Kidney tubule cell (primary cell): ENCODE results near the gene ZNF80.

ENCODE experiments used
- DNase-seq: peaks from one replicate; pipeline ENCODE4 v3.0.0-alpha.2; 2018; ENCODE audit warnings: low spot score

ZNF80 gene

GRCh38 chr3:114218578-114219185, 18.7 kb downstream of the ZNF80 start:
- peak; percentile 82 for DNase-seq

DNA sequence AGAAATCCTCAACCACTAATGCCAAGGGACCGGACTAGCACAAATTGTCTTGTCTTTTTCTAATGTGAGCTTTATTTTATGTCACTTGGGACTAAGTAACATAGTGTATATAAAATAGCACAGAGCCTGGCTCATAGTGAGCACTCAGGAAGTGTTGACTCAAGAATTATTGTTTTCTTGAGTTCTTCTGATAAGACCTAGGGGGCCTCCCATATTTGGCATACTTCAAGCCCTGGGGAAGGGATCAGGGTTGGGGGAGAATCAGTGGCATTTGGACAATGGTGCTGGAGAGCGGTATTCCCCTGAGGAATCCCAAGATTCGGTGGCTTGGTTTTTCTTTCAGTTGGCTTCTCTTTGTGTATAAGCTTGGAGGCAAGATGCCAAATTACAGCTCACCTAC, 19.4 kb downstream of the ZNF80 start:
- no peak for DNase-seq

GRCh38 chr3:114217266-114217665, 20.1 kb downstream of the ZNF80 start:
- DNase-seq, result no peak

DNA sequence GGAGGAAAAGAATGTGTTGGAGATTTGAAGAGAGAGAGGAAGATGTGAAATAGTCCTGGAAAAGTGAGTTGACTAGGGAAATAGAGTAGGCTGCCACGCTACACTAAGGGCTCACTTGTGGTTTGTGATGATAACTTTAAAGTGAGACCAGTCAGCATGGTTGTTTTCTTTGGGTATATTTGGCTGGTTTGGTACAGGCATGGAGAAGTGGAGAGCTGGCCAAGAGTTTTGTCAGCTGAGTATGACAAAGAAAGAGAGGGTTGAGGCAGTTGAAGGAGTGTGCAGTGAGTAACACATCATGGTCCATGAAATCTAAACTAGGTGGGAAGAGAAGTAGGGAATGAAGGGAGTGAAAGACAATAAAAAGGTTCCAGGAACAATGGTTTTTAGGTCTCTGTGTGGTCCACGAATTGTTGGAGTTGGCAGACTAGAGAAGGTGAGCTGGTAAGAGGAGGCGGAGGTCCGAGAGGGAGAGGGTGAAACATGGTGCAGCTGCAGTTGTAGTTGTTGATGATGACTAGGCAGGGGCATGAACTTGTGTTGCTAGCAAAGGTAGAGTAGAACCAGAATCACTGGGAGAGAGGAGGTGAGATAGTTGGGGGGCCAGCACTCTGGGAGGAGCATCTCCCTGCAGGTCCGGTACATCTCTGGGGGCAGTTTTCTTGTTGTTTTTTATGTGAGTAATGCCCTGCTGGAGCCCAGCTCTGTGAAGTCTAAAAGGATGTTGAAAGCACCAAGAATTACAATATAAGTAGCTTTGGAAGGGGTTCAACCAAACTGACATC, 21.0 kb downstream of the ZNF80 start:
- peak; percentile 67 for DNase-seq

DNA sequence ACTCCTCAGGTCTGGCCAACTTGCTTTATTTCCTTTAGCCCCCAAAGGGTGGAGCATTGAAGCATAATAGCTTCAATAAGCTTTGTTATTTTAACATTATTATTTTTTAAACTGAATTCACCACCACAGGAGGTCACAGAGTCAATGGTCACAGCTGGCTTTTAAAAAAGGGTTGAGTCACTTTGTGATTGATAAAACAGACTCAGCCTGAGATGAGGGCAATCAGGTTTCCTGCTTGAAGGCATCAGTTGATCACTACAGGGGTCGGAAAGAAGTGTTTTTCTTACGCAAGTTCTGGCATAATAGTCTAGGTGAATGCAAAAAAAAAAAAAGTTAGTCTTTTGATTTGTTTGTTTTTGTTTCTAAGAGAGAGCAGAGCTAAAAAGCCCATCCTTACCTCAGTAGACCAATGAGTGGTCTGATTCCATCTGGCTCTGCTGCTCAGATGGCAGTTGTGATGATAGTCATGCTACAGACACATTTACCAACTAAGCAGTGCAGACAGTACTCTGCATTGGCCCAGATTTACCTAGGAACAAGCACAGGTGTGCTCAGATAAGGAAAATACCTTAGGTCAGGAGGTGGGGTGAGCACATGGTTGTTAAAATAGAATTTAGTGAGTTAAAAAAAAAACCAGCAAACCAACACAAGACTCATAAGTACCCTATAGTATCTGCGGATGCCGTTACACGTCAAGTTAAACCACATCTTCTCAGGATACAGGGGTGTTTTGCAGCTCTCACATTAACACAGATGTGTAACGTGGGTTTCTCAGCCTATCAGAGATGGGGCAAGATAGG, 22.6 kb downstream of the ZNF80 start:
- no peak for DNase-seq

DNA sequence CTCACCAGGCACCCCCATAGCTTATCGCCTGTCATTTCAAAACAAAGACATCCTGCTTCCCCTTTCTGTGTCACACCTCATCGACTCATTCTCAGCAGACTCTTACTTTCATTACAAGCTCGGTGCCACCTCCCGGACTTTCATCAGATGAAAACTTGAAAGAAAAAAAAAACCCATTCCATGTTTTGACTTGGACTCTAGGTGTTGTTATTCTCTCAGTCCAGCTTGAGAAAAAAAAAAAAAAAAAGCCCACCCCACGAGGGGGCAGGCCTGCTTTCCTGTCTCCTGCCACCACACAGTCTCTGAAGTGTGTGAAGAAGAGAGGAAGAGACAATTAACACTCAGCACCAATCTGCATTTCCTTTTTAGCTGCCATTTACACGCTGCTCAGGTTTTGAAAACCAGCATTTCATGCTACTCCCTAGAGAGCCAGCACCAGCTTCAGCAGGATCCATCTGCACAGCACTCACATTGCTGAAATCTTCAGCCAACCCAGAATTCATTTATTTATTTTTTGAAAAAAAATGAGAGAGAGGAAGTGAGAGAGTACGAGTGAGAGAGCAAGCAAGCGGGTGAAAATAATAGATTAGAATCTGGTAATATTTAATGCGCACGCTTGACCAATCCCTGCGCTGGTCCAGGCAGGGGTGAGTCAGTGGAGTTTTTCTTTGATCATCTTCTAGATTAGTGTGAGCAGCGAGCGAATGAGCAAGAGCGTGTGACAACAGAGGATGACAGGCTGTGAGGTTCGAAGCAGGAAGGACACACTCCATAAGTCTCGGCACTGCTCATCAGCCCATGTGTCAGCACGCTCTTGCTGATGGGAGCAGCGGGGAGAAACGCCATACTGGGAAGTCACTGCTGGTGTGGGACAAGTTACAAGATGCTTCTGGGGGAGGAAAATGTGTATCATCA, 23.5 kb downstream of the ZNF80 start:
- peak; percentile 99 for DNase-seq

DNA sequence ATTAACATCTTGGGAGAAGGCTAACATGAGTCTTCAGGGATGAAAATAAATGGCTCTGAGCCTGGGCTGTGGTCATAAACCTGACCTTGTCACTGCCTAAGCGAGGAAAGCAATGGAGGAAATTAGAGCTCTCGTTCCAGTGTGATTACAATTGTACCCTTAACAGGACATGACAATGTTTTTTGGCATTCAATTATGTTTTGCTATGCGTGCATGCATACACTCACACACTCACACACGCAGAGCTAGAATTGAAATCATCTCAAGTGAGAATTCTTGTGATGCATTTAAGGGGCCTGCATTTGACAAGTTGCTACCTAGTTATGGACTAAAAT, 24.1 kb downstream of the ZNF80 start:
- DNase-seq, result peak; percentile 77

DNA sequence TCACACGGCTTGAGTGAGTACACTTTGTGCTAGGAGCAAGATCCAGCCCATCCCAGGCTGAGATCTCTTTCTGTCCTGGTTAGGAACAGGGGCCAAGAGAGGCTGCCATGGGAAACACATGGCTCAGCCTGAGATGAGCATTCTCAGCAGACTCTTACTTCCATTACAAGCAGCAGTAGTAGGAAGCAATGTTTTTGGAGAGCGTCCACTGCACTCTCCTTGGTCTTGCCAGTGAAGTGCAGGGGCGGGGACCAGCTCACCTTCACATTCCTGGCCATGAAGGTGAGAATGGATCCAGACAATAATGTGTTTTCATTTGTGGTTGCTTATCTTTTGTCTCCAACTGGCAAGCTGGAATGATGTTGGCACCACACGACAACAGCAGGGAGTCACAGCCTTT, 24.7 kb downstream of the ZNF80 start:
- DNase-seq, result peak; percentile 46

DNA sequence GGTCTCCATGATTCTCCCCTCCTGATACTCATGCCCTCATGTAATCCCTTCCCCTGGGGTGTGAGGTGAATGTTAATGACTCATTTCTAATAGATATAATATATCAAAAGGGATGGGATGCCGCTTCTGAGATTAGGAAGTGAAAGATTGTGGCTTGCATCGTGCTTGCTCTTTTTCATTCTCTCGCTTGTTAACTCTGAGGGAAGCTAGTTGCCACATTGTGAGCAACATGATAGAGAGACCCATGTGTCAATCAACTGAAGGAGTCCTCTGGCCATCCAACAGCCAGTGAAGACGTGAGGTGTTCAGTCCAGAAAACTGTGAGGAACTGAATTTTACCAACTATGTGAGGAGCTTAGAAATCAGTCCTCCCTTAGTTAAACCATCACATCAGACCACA, 29.6 kb downstream of the ZNF80 start:
- DNase-seq, result no peak

DNA sequence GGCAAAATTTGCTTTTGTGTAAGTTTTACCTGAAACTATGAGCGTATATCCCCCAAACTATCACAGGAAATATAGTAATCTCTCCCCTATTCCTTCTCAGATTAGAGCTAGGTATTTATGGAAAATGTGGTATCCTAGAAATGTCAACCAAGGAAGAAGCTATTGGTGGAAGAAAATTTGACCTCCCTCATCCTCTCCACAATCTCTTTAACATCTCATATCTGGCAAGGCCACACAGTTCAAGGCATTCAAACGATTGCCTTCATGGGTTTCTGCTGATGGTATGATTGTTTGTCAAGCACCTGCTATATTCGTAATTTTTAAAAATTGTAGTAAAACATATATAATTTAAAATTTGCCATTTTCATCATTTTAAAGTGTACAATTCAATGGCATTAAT, 31.0 kb downstream of the ZNF80 start:
- DNase-seq, result no peak

GRCh38 chr3:114205541-114205940, 31.8 kb downstream of the ZNF80 start:
- peak; percentile 51 for DNase-seq

DNA sequence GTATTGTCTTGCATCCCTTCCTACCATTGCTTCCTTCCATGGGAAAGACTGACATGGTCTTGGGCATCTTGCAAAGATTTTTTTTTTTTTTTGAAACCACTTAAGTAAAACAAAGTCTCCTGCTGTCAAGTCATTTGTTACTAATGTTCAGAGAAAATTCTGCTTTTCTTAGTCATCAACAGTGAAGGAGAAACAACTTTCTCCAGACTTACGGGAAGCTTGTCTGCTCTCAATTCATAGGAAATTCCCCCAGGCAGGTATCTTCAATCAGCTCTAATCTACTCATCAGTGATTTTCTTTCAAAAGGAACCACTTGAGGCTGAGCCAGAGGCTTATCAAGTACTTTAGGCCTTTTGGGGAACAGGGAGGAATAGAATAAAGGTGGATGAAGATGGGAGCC, 42.6 kb downstream of the ZNF80 start:
- peak; percentile 61 for DNase-seq

DNA sequence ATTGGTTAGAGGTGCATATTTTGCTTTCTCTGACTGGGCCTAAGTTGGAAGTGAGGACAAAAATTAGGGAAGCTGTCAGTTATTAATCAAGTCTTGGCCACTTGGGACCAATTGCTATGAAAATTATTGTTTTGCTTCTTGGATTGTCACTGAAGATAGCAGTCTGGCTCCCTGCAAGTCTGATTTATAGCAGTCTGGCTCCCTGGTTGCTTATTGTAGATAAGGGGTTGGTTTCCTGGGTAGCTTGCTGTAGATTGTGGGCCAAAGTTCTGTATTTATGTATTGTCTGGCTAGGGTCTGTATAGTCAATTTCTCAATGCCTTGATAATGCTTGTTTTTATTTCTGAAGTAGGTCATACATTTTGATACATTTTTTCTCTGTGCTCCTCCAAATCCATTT, 45.2 kb downstream of the ZNF80 start:
- no peak for DNase-seq

GRCh38 chr3:114186501-114186900, 50.9 kb downstream of the ZNF80 start:
- DNase-seq, result no peak
